HG03439 (cell line): ENCODE measurements around the gene PLCL1.

Experiments
- ATAC-seq: cut with Tn5 transposase; IDR thresholded peaks from one replicate; pipeline ENCODE4 v1.9.1; 2021; ENCODE audit warnings: mild to moderate bottlenecking, moderate library complexity; ENCODE audit not compliant: unreplicated experiment

Gene PLCL1

GRCh38 chr2:197924483-197924882 lies 120.1 kb downstream of the PLCL1 start:
- no peak for ATAC-seq

- ATAC-seq: no peak
Observed at GRCh38 chr2:197925204-197925603, 120.8 kb downstream of the PLCL1 start.

- ATAC-seq: no peak
Observed at GRCh38 chr2:197925976-197926375, 121.6 kb downstream of the PLCL1 start.

- no peak for ATAC-seq
Observed at GRCh38 chr2:197926673-197927072, 122.3 kb downstream of the PLCL1 start.

- no peak for ATAC-seq
Observed at GRCh38 chr2:197927994-197928393, 123.6 kb downstream of the PLCL1 start.

GRCh38 chr2:197929008-197929885 lies 124.9 kb downstream of the PLCL1 start:
- ATAC-seq: no peak

GRCh38 chr2:197929886-197930227 lies 125.5 kb downstream of the PLCL1 start:
- no peak for ATAC-seq

GRCh38 chr2:197930570-197931278 lies 126.3 kb downstream of the PLCL1 start:
- ATAC-seq: no peak

GRCh38 chr2:197931661-197932312 lies 127.4 kb downstream of the PLCL1 start:
- no peak for ATAC-seq

- ATAC-seq: no peak
Observed at GRCh38 chr2:197932374-197932773, 128.0 kb downstream of the PLCL1 start.

GRCh38 chr2:197934261-197934933 lies 130.0 kb downstream of the PLCL1 start:
- no peak for ATAC-seq

GRCh38 chr2:197934934-197935289 lies 130.5 kb downstream of the PLCL1 start:
- ATAC-seq: no peak

- no peak for ATAC-seq
Observed at GRCh38 chr2:197937814-197938213, 133.4 kb downstream of the PLCL1 start.

GRCh38 chr2:197938555-197938954 lies 134.2 kb downstream of the PLCL1 start:
- no peak for ATAC-seq

- ATAC-seq: no peak
Observed at GRCh38 chr2:197939787-197940186, 135.4 kb downstream of the PLCL1 start.

- no peak for ATAC-seq
Observed at GRCh38 chr2:197940382-197940781, 136.0 kb downstream of the PLCL1 start.

- ATAC-seq: no peak
Observed at GRCh38 chr2:197941715-197942114, 137.3 kb downstream of the PLCL1 start.

GRCh38 chr2:197943731-197944130 lies 139.3 kb downstream of the PLCL1 start:
- no peak for ATAC-seq

- no peak for ATAC-seq
Observed at GRCh38 chr2:197944416-197945096, 140.2 kb downstream of the PLCL1 start.

- ATAC-seq: no peak
Observed at GRCh38 chr2:197946562-197946961, 142.2 kb downstream of the PLCL1 start.
